HEK293T (cell line): ENCODE results near the gene KIAA0930.

Experiments
- CTCF ChIA-PET: fragments of 350-600 bp; formaldehyde crosslinking; extraction: SDS; loops from one replicate; lab custom pipeline; 2021; ENCODE audit warnings: antibody characterized with exemption, inconsistent platforms; lab: Yijun Ruan, JAX
- POLR2A ChIA-PET: fragments of 350-600 bp; formaldehyde crosslinking; extraction: SDS; loops from one replicate; lab custom pipeline; 2020; ENCODE audit warnings: antibody characterized with exemption, inconsistent platforms; lab: Yijun Ruan, JAX
- DNase-seq: peaks from one replicate; pipeline ENCODE4 v3.0.0; 2012; ENCODE audit warnings: mixed read lengths; ENCODE audit errors: extremely low spot score
- ARNT ChIP-seq: fragments of 450-650 bp; IDR thresholded peaks from 2 replicates; pipeline ENCODE4 v1.6.1; 2017; ENCODE audit warnings: mild to moderate bottlenecking
- BHLHE40 ChIP-seq: fragments of 450-650 bp; IDR thresholded peaks from 2 replicates; pipeline ENCODE4 v1.6.1; 2016; ENCODE audit warnings: mild to moderate bottlenecking, moderate library complexity, borderline replicate concordance
- CTBP1 ChIP-seq: fragments of 450-650 bp; IDR thresholded peaks from 2 replicates; pipeline ENCODE4 v1.6.1; 2016; ENCODE audit warnings: borderline replicate concordance
- ELF4 ChIP-seq: fragments of 450-650 bp; IDR thresholded peaks from 2 replicates; pipeline ENCODE4 v1.6.1; 2017; ENCODE audit warnings: antibody characterized with exemption
- FOXA1 ChIP-seq: fragments of 450-650 bp; IDR thresholded peaks from 2 replicates; pipeline ENCODE4 v1.6.1; 2016; ENCODE audit warnings: mild to moderate bottlenecking
- FOXK2 ChIP-seq: fragments of 450-650 bp; IDR thresholded peaks from 2 replicates; pipeline ENCODE4 v1.6.1; 2016; ENCODE audit warnings: mild to moderate bottlenecking
- FOXM1 ChIP-seq: fragments of 450-650 bp; IDR thresholded peaks from 2 replicates; pipeline ENCODE4 v1.6.1; 2017; ENCODE audit warnings: mild to moderate bottlenecking, borderline replicate concordance
- HDGF ChIP-seq: fragments of 450-650 bp; IDR thresholded peaks from 2 replicates; pipeline ENCODE4 v1.6.1; 2017; ENCODE audit warnings: antibody characterized with exemption, borderline replicate concordance
- L3MBTL2 ChIP-seq: fragments of 450-650 bp; conservative IDR thresholded peaks from 2 replicates; pipeline ENCODE4 v1.6.1; 2016; ENCODE audit warnings: mild to moderate bottlenecking
- LEF1 ChIP-seq: fragments of 450-650 bp; IDR thresholded peaks from 2 replicates; pipeline ENCODE4 v1.6.1; 2017; ENCODE audit warnings: mild to moderate bottlenecking, borderline replicate concordance
- NFRKB ChIP-seq: fragments of 450-650 bp; IDR thresholded peaks from 2 replicates; pipeline ENCODE4 v1.6.1; 2016; ENCODE audit warnings: mild to moderate bottlenecking, moderate library complexity
- SP1 ChIP-seq: fragments of 450-650 bp; IDR thresholded peaks from 2 replicates; pipeline ENCODE4 v1.6.1; 2017
- SUZ12 ChIP-seq: fragments of 450-650 bp; IDR thresholded peaks from 2 replicates; pipeline ENCODE4 v1.6.1; 2016; ENCODE audit warnings: mild to moderate bottlenecking
- TARDBP ChIP-seq: fragments of 450-650 bp; IDR thresholded peaks from 2 replicates; pipeline ENCODE4 v1.6.1; 2016
- ZNF384 ChIP-seq: fragments of 450-650 bp; IDR thresholded peaks from 2 replicates; pipeline ENCODE4 v1.6.1; 2016
- TF ChIP-seq, protein P1 (sequence below): fragments of 450-650 bp; IDR thresholded peaks from 2 replicates; pipeline ENCODE4 v1.6.1; 2016

KIAA0930 gene

GRCh38 chr22:45238076-45238956 lies 2.4 kb downstream of the KIAA0930 start:
- POLR2A ChIA-PET = no interaction called here
- TF ChIP-seq NFRKB (no peak), ELF4 (no peak), FOXM1 (no peak), CTBP1 (no peak), L3MBTL2 (no peak), BHLHE40 (no peak), FOXK2 (no peak)
- TF ChIP-seq, protein P1, sequence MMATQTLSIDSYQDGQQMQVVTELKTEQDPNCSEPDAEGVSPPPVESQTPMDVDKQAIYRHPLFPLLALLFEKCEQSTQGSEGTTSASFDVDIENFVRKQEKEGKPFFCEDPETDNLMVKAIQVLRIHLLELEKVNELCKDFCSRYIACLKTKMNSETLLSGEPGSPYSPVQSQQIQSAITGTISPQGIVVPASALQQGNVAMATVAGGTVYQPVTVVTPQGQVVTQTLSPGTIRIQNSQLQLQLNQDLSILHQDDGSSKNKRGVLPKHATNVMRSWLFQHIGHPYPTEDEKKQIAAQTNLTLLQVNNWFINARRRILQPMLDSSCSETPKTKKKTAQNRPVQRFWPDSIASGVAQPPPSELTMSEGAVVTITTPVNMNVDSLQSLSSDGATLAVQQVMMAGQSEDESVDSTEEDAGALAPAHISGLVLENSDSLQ = no peak
- no peak for DNase-seq
- CTCF ChIA-PET = no interaction called here

GRCh38 chr22:45237065-45237990 lies 3.4 kb downstream of the KIAA0930 start:
- no peak for DNase-seq
- CTCF ChIA-PET = no interaction called here
- POLR2A ChIA-PET = no interaction called here
- TF ChIP-seq L3MBTL2 = no peak
- no peak for TF ChIP-seq LEF1
- TF ChIP-seq CTBP1 = no peak

DNA sequence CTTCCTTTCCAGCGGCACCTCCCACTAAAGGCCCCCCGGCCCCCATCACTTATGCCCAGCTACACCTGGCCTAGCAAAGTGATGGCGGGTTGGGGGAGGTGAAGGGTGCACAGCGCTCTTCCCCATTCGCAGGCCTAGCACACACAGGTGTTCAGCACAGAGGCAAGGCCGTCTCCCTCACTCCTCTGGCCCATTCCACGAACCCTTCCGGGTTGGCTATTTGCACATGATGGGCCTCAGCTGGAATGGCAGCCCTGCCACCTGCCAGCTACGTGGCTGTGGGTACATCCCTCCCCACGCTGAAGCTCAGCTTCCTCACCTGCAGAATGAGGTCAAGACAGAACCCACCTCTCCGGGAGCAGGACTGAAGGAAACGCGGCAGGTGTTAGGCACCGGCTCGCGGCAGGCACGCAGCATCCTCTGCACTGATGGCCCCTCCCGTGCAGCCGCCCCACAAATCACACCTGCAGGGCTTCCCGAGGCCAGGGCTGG lies 4.8 kb downstream of the KIAA0930 start:
- CTCF ChIA-PET = interaction anchor here (1.4 kb wide), 1 partner anchor 415 kb away, joined by 4 read pairs; no protein-coding TSS in a partner anchor
- TF ChIP-seq NFRKB (no peak), L3MBTL2 (no peak), FOXM1 (no peak), LEF1 (no peak), CTBP1 (no peak), ARNT (no peak), FOXA1 (no peak), SP1 (no peak), FOXK2 (no peak), BHLHE40 (no peak), ZNF384 (no peak), TARDBP (no peak), SUZ12 (no peak), HDGF (no peak), ELF4 (no peak)
- TF ChIP-seq, protein P1 = no peak
- no peak for DNase-seq
- POLR2A ChIA-PET = no interaction called here

DNA sequence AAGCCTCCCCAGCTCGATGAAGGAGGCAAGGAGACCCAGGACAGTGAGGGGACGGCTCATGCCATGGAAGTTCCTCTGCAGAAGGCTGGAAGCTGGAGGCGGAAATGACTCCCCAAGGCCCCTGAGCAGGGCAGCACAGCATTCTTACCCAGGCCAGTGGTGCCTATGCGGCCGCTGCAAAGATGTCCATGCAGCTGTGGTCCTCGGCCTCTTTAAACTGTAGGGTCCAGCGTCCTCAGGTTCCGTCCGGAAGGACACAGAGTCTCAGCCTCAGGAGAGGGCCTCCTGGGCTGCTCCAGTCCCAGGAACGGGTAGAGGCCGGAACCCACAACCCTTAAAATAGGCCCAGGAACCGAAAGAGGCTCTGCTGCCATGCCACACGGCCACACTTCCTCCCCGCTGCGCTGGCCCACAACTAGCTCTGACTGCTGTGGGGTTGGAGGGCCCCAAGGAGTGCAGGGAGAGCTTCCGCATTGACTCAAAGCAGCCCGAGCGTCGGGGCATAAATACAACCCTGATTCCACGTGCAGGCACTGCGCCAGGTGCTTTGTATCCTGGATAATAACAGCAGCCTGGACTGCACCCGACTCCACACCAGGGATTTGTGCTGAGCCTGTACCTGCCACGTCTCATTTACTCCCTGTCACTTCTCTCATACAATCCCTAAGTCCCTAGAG lies 5.5 kb downstream of the KIAA0930 start:
- no peak for DNase-seq
- ChIA-PET CTCF (interaction anchor here (1.4 kb wide), 1 partner anchor 414 kb away, joined by 4 read pairs; no protein-coding TSS in a partner anchor), POLR2A (no interaction called here)
- no peak for TF ChIP-seq SP1
- no peak for TF ChIP-seq SUZ12
- no peak for TF ChIP-seq BHLHE40
- no peak for TF ChIP-seq FOXK2
- no peak for TF ChIP-seq CTBP1
- no peak for TF ChIP-seq TARDBP
- no peak for TF ChIP-seq NFRKB
- TF ChIP-seq L3MBTL2 = no peak
- TF ChIP-seq ZNF384 = no peak
- no peak for TF ChIP-seq LEF1
- TF ChIP-seq FOXM1 = no peak

- POLR2A ChIA-PET = interaction anchor here (0.9 kb wide), 1 partner anchor 70 kb away, joined by 3 read pairs; the partner anchor contains the start of gene NUP50
- TF ChIP-seq SUZ12 (no peak), NFRKB (no peak)
- DNase-seq = no peak
- CTCF ChIA-PET = no interaction called here
Measured at GRCh38 chr22:45233827-45234226, 6.9 kb downstream of the KIAA0930 start.

- ChIA-PET POLR2A (no interaction called here), CTCF (no interaction called here)
- TF ChIP-seq SP1 (no peak), LEF1 (no peak), CTBP1 (no peak), L3MBTL2 (no peak), HDGF (no peak), FOXK2 (no peak), ARNT (no peak), FOXM1 (no peak), TARDBP (no peak)
- no peak for DNase-seq
Measured at GRCh38 chr22:45233386-45233785, 7.3 kb downstream of the KIAA0930 start.
